Measurements from ENCODE around the gene CAPZA1. TPM values are rescaled to one million over a fixed set of nuclear protein-coding genes. Genes with fewer than 3 reads are reported as not detected.
"Not testable (repeated sequence)": the region's sequence is repeated elsewhere in the genome, so short reads cannot be mapped to it uniquely, and the experiment has no call there.

Gene CAPZA1
- total RNA-seq, 2 donors from 2014 or later: 87.3 to 144 TPM

DNA sequence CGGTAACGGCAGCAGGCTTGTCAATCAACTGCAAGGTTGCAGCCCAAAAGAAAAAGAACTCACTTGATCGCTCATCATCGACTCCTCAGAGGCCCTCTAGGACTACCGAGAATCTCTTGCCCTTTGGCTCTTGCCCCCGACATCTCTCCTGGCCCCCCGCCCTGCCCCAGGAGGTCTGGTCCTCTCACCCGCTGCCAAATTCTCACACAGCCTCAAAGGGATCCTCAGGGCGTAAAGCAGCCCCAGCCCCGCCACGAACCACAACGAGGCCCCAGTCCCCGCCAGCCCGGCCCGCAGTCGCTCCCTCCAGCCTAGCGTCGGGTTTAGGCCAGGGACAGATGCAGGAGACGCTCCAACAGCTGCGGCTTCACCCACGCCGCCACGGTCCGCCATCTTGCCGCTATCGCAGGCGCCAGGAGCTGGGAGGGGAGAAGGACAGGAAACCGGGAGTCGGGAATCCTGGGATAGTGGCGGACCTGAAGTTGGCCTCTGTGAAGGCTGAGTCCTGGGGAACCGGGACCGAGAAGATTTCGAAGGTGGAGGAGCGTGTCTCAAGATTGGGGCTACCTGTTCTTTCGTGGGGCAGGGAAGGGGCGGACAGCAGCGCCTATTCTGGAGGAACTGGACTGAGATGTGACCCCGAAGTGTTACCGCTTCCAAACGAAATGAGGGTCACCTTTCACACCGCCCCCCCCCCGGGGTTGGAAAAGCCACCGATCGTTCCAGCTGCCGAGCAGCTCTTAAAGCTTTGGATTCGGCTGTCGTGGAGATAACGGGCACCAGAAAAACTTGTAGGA lies 713 bp upstream of the CAPZA1 start, which contains the start of gene ST7L:
Gene ST7L (minus strand): TSS at position 421 of the 797 bp plus-strand sequence. CDS start 28 bp downstream, at position 393.
- H3K9me3 ChIP-seq: no peaks in the 10 kb centered on the region
- H3K4me3 ChIP-seq: peak within 1 kb of the TSS; percentile 85
- TF ChIP-seq CTCF (IDR thresholded peaks at IDR 0.05): no peak
- H3K36me3 ChIP-seq: no peaks in the 10 kb centered on the region
- no peak for DNase-seq (ENCODE audit: low spot score)
- peaks cover 19 to 45% of the 10 kb centered on the region in 2 donors for H3K4me1 ChIP-seq (ENCODE audit: control insufficient read depth in 1 of 2, low read depth in 2 of 2)
- ATAC-seq (ENCODE audit: insufficient number of reproducible peaks, low FRiP score, low read depth): no peak
- H3K27me3 ChIP-seq (replicated peaks; ENCODE audit: insufficient read depth): no peaks in the 10 kb centered on the region
- peak within 1 kb of the TSS; percentile 94 to 99 for H3K27ac ChIP-seq

DNA sequence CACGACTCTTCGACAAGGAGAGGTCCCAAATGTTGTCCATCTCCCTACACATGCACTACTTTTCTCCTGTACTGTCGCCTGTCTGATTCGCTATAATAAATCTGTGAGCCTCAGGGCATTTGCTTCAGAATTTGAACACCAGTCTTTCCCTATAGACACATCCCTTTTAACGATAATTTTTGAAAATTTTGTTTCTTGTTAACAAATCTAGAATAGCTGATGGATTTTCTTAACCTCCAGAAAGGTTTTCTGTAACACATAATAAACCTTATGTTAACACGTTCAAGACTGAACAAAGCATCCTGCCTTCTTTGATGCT lies 704 bp downstream of the CAPZA1 start:
- TF ChIP-seq CTCF (IDR thresholded peaks at IDR 0.05): no peak
- H3K27me3 ChIP-seq (replicated peaks; ENCODE audit: insufficient read depth): no peaks in the 10 kb centered on the region
- H3K4me1 ChIP-seq (ENCODE audit: control insufficient read depth in 1 of 2, low read depth in 2 of 2): peaks cover 22 to 51% of the 10 kb centered on the region in 2 donors
- H3K36me3 ChIP-seq: no peaks in the 10 kb centered on the region
- DNase-seq (ENCODE audit: low spot score): no peak
- H3K4me3 ChIP-seq: peak overlapping the region; percentile 85
- ATAC-seq (ENCODE audit: insufficient number of reproducible peaks, low FRiP score, low read depth): no peak
- H3K9me3 ChIP-seq: no peaks in the 10 kb centered on the region
- H3K27ac ChIP-seq: peak overlapping the region; percentile 94 to 99

DNA sequence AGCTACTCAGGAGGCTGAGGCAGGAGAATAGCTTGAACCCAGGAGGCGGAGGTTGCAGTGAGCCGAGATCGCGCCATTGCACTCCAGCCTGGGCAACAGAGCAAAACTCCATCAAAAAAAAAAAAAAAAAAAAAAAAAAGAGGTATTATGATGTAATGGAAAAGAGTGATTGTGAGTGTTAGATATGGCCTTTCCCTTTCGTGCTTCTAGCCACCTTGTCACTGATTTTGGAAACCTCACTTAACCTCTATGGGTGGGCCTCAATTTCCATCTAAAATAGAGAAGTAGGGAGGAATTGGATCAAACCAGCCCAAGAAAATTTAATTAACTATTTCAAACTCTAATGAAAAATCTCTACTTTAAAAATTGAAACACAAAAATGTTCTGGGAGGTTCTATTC lies 4.9 kb downstream of the CAPZA1 start:
- peaks cover 27 to 52% of the 10 kb centered on the region in 2 donors for H3K4me1 ChIP-seq (ENCODE audit: control insufficient read depth in 1 of 2, low read depth in 2 of 2)
- not testable (repeated sequence) for ATAC-seq (ENCODE audit: insufficient number of reproducible peaks, low FRiP score, low read depth)

DNA sequence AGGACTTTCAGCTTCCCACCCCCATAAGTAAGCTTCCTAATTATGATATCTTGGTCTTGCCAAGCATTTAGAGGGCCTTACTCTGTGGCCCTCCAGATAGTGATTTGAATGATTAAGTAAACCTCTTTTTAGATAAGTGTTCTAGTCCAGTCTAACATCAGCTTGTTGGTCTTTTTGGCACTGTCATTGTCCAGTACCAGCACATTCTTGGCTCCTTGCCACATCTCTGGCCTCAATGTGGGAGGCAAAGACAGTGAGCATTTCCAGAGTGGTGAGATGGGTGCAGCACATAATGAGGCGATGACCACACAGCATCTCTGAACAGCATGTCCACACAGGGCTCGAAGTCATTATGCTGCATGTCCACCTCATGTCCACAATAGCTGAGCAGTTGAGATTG lies 6.1 kb downstream of the CAPZA1 start:
- no peaks in the 10 kb centered on the region for H3K36me3 ChIP-seq
- DNase-seq (ENCODE audit: low spot score): peak; percentile 17
- ATAC-seq (ENCODE audit: insufficient number of reproducible peaks, low FRiP score, low read depth): no peak
- no peaks in the 10 kb centered on the region for H3K9me3 ChIP-seq
- no peaks in the 10 kb centered on the region for H3K27me3 ChIP-seq (replicated peaks; ENCODE audit: insufficient read depth)
- no peak for TF ChIP-seq CTCF (IDR thresholded peaks at IDR 0.05)
- no peak overlapping the region for H3K4me3 ChIP-seq
- no peak overlapping the region for H3K27ac ChIP-seq
- peaks cover 24 to 46% of the 10 kb centered on the region in 2 donors for H3K4me1 ChIP-seq (ENCODE audit: control insufficient read depth in 1 of 2, low read depth in 2 of 2)

More for the DNA sequence above, 4.9 kb downstream of the CAPZA1 start:
- not testable (repeated sequence) for H3K27ac ChIP-seq; H3K27me3 ChIP-seq (replicated peaks; ENCODE audit: insufficient read depth); H3K9me3 ChIP-seq; H3K4me3 ChIP-seq; H3K36me3 ChIP-seq; DNase-seq (ENCODE audit: low spot score)

- Histone ChIP-seq H3K36me3 (no peaks in the 10 kb centered on the region), H3K9me3 (no peaks in the 10 kb centered on the region), H3K4me1 (ENCODE audit: control insufficient read depth in 1 of 2, low read depth in 2 of 2) (peaks cover 21 to 41% of the 10 kb centered on the region in 2 donors), H3K27me3 (replicated peaks; ENCODE audit: insufficient read depth) (no peaks in the 10 kb centered on the region), H3K27ac (no peak overlapping the region), H3K4me3 (no peak overlapping the region)
- no peak for TF ChIP-seq CTCF (IDR thresholded peaks at IDR 0.05)
- DNase-seq (ENCODE audit: low spot score): no peak
- no peak for ATAC-seq (ENCODE audit: insufficient number of reproducible peaks, low FRiP score, low read depth)
Measured at GRCh38 chr1:112626193-112626592, 6.6 kb downstream of the CAPZA1 start.

Data from thoracic aorta (tissue), 2 donors.